Measurements from ENCODE around the gene RNF7. TPM values are rescaled to one million over a fixed set of nuclear protein-coding genes. Genes with fewer than 3 reads are reported as not detected.

RNF7 gene
- total and polyA plus RNA-seq, 2 of the 13 experiments (the other 11 are each of a cell fraction or from before 2014, with no cell fraction given), result 66.4 to 94.7 TPM

- TF ChIP-seq FOXP4 (CRISPR knock-in tag; IDR thresholded peaks at IDR 0.05) (peak; percentile 67; the same call in 1 of the 2 replicates), ATAD3A (CRISPR knock-in tag; IDR thresholded peaks at IDR 0.05) (no peak)
Measured at GRCh38 chr3:141728355-141728892, 9.7 kb upstream of the RNF7 start (continued).

GRCh38 chr3:141729240-141729639 lies 8.9 kb upstream of the RNF7 start:
- TF ChIP-seq CTCF (CRISPR knock-in tag; IDR thresholded peaks at IDR 0.05) (peak; percentile 33; the same call in 1 of the 2 replicates), ZNF563 (CRISPR knock-in tag; IDR thresholded peaks at IDR 0.05) (no peak), PPARG (CRISPR knock-in tag; conservative IDR thresholded peaks at IDR 0.05) (0 out of 2 replicates have a peak, but pooled peaks have one; percentile 21)
- Histone ChIP-seq H3K27me3 (ENCODE audit: control insufficient read depth in 1 of 2, insufficient read depth in 2 of 2, low read length in 2 of 2) (no peaks in the 10 kb centered on the region), H3K9ac (ENCODE audit: insufficient read depth, low read depth, low read length) (no peak overlapping the region), H3K4me2 (ENCODE audit: low read depth, low read length) (peak overlapping the region; percentile 58), H3K36me3 (replicated peaks in 1 of 2; ENCODE audit: control insufficient read depth in 1 of 2, insufficient read depth in 2 of 2, low read length in 2 of 2) (no peaks in the 10 kb centered on the region), H3K79me2 (ENCODE audit: insufficient read depth, low read length) (no peaks in the 10 kb centered on the region), H3K4me3 (replicated peaks in 1 of 3; ENCODE audit: insufficient read depth in 1 of 3, low read depth in 2 of 3, low read length in 3 of 3) (peak overlapping the region in 1 of 3 experiments; percentile 34; a peak in 1 of 6 replicates), H3K27ac (ENCODE audit: extremely low read length, insufficient read depth, low read length) (peak overlapping the region; percentile 49), H3K4me1 (ENCODE audit: insufficient read depth, low read length) (peaks cover 37% of the 10 kb centered on the region), H4K20me1 (ENCODE audit: insufficient read depth, low read length) (no peaks in the 10 kb centered on the region), H2AFZ (ENCODE audit: low read length) (no peak overlapping the region), H3K9me3 (ENCODE audit: low read length) (no peaks in the 10 kb centered on the region)
- FAIRE-seq (no peak), DNase-seq (ENCODE audit: low spot score) (no peak), ATAC-seq (peak; percentile 27; the same call in 2 of the 3 replicates)
- WGBS (ENCODE audit: low lambda C conversion rate), result 70% methylated on average over 4 of the region's 4 CpGs
- CTCF ChIA-PET (ENCODE audit: low intra/inter-chr PET ratio, low total read pairs), result no interaction called here
- TSS peak; percentile 78 for BruUV-seq (replicated peaks)
- POLR2A ChIA-PET, result interaction anchor here (0.7 to 1.4 kb wide), 2 partner anchors 10 to 148 kb away, joined by 4 to 29 read pairs; partner anchors contain the start of gene RNF7
- in situ Hi-C loops (cut with HindIII; ENCODE audit: extremely low pct_ligation_motif_present, low pct_unique_long_range_greater_than_20kb), result no loop called here
- intact Hi-C loops (cut with micrococcal nuclease; ENCODE audit: unreplicated experiment), result no loop called here
